NCI-H345 (cell line): Measurements from ENCODE around the gene FGFR2.

ENCODE experiments used
- DNase-seq: peaks from one replicate; lab custom pipeline; 2025; lab: John Stamatoyannopoulos, UW

The FGFR2 gene

GRCh38 chr10:121452581-121452980 lies 145.7 kb downstream of the FGFR2 start:
- DNase-seq: no peak

DNA sequence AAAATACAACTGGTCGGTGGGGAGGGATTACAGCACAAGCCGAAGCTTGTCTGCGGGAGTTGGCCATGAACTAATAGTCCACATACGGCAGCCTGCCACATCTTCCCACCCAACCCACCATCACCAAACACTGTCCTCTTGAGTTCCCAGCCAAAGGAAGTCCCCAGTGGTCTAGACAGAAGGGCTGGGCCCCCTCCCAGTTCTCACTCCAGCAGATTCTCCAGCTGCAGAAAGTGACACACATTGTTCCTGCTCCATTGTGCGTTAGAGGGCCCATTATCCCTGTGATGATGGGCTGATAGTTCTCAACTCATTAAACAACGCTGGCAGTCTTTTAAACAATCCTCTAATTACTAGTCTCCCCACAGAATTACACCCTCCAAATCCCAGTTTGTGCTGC lies 148.0 kb downstream of the FGFR2 start:
- no peak for DNase-seq

DNA sequence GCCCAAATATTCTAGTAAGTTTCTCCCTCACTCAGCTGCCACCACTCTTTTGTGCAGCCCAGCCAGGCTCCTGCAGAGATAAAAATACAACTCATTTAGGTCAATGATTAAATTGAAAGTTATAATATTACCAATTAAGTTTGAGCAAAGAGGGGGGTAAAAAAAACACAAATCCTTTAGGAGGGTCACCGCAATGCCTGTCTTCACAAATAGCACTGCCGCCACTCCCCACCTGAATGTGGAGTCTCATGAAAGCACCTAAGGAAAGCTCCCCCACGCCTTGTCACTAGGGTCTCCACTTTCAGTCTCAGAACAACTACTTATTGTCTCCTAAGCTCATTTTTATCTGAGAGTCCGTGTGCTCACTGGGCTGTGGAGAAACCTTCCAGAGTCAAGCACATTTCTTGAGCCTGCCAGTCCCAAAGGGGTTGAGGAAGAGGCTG lies 148.7 kb downstream of the FGFR2 start:
- DNase-seq: no peak

GRCh38 chr10:121448766-121449421 lies 149.3 kb downstream of the FGFR2 start:
- DNase-seq: no peak

GRCh38 chr10:121444520-121445165 lies 153.6 kb downstream of the FGFR2 start:
- no peak for DNase-seq

DNA sequence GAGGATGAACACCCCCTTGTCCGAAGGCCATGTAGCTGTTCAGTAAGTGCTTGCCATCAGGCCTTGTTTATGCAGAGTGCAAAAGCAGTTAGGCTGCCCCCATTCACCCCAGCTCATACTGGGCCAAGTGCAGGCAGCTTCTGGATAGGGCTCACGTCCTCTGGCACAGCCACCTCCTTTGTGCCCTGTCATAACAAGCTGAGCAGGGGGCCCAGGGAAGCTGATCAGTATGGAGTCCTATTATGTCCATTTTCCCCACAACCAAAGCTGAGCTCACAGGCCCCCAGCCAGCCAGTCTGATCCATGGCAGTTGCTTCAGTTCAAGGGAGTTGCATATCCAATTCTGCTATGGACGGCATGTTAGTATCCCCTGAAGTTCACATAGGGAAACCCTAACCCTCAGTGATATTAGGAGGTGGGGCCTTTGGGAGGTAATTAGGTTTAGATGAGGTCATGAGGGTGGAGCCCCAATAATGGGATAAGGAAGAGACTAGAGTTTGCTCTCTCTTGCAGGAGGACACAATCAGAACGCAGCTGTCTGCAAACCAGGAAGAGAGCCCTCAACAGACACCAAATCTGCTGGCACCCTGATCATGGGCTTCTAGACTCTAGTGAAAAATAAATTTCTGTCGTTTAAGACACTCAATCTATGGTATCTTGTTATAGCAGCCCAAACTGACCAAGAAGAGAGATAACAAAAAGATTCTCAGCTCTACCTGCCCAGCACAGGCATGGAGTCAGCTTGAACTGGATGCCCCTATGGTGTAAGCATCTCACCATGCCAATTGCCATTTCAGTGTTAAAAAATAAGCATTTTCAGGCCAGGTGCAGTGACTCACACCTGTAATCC lies 155.9 kb downstream of the FGFR2 start:
- DNase-seq: no peak

DNA sequence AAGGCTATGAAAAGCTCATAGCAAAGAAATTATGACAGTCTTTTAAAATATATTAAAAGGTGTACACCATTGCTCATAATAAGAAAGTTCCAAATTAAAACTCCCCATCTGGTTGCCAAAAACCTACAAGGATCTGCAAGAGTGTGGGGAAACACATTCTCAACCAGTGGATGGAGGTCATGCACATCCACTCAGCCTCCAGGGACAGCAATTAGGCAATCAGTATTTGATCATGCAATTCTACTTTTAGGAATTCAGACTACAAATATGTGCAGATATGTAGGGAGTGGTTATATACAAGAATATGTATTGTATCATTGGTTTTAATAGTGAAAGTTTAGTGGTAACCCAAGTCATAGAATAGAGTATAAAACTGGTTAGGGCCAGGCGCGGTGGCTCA lies 157.8 kb downstream of the FGFR2 start:
- DNase-seq: no peak

GRCh38 chr10:121438333-121438732 lies 159.9 kb downstream of the FGFR2 start:
- no peak for DNase-seq

- no peak for DNase-seq
These were observed 160.6 kb downstream of the FGFR2 start for GRCh38 chr10:121437596-121437995.

DNA sequence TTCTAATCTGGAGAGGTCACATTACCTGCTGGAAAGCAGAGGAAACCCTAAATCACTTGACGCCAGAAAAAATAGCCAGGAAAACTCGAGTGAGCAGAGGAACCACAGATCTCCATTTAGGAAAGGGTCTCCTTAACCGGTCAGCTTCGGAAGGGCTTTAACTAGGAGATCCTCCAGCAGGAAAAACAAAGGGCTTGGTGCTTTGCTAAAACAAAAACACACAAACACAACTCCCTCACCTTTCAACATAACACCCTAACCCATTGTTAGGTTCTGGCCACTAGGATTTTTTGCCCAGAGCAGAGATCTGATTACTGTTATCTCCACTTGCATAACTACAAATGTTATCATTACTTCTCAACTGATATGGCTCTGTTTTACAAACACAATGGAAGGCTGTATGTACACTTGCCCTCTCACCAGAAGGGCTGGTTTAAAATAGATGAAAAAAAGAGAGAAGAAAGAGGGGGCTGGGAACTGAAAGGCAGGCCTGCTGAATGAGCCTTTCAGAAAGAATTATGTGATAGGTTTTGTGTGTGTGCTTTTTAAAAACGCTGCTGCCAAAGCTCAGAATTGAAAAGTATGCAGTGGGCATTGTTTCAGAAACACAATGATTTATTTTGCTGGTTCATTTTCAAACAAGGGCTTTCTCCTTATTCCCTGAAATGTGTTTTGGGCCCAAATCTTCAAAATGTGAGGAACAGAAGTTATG lies 161.5 kb downstream of the FGFR2 start:
- DNase-seq: no peak

DNA sequence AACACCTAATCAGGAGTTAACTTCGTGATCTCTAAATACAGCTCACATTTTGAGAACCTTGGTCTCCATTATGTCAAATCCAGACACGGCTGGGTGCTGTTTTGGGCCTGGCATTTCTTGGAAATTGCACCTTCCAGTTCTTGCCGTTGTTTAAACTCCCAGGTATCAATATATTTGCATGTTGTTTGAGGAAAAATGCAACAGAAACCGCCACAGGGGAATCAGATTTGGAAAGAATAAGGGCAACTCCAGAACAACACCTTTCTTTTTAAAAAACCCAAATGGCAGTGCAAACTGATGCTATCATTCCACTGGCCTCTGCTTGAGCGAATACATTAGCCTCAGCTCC lies 162.0 kb downstream of the FGFR2 start:
- no peak for DNase-seq

DNA sequence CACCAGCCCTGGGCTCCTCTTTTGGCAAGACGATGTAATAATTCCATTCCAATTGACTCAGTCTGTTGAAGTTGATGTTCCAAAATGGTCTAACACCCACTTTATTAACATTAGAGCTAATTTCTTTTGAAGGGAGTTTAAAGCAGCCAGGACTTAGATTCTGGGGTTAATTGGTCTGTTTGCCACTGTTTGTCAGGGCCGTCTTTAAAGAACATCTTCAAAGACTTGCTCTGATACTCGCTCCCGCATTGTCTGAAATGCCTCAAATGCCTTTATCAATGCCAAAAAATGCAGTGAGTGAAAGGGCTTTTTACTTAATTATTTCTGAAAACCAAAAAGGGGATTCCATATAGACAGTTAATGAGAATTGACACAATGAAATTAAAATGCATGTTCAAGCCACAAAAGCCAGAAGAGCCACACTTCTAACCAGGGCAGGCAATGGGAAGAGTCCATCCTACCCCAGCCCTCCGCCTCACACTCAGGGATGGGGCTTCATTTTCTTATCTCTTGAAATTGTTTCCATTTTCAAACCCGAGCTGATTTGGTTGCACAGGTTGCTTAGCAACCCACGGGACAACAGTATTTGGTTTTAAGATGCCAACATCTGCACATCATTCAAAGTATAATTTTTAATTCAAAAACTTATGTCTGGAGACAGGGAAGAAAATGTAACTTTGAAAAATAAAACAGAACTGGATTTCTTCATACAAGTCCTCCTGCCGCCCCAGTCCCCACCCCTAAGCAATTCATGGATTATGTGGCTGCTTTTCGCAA lies 163.0 kb downstream of the FGFR2 start:
- no peak for DNase-seq

GRCh38 chr10:121433965-121434364 lies 164.3 kb downstream of the FGFR2 start:
- no peak for DNase-seq

DNA sequence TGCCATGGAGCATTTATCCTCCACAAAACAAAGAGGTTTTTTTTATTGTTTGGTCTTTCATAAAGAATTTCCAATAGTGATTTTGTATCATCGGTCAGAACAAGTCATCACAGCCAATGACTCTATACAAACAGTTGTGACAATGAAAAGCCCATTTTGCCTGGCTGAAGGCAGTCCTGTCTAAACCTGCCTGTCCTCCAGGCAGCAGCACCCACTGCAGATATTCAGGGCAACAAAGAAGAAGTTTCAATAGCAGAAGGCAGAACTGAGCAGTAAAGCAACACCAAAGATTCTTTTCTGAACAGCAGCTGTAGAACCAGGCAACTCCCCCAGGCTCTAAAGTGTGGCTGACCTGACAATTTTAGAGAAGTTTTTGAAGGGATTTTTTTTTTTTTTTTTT lies 169.4 kb downstream of the FGFR2 start:
- peak; percentile 4 for DNase-seq
